Spleen (tissue), 11 donors: ENCODE results near the gene PGAP3. TPM values are rescaled to one million over a fixed set of nuclear protein-coding genes. Genes with fewer than 3 reads are reported as not detected.

ENCODE experiments used
- DNase-seq: peaks from one replicate; pipeline ENCODE4 v3.0.0-alpha.2; 2020
- H3K27ac ChIP-seq, 8 donors: fragments of 200-600 bp; sonication (generic) in 7 of 8; 1 replicate in 4 of 8; 2 replicates in 4 of 8; pipeline versions ENCODE4 v1.5.0 to v1.8.0; 2016 to 2021; ENCODE audit warnings: inconsistent platforms in 4 of 8, mild to moderate bottlenecking in 4 of 8, moderate library complexity in 1 of 8
- H3K27me3 ChIP-seq, 7 donors: fragments of 200-600 bp; sonication (generic) in 6 of 7; replicated peaks in 1 of 7; 1 replicate in 4 of 7; 2 replicates in 3 of 7; pipeline versions ENCODE4 v1.5.0 to v1.8.0; 2016 to 2021; ENCODE audit warnings: inconsistent platforms in 3 of 7, mild to moderate bottlenecking in 1 of 7
- H3K36me3 ChIP-seq, 6 donors: fragments of 200-600 bp; sonication (generic) in 5 of 6; 1 replicate in 4 of 6; 2 replicates in 2 of 6; pipeline versions ENCODE4 v1.5.0 to v1.8.0; 2016 to 2021; ENCODE audit warnings: inconsistent platforms in 2 of 6
- H3K4me1 ChIP-seq, 6 donors: fragments of 200-600 bp; sonication (generic) in 5 of 6; 1 replicate in 3 of 6; 2 replicates in 3 of 6; pipeline versions ENCODE4 v1.5.0 to v1.8.0; 2016 to 2021; ENCODE audit warnings: inconsistent platforms in 3 of 6
- H3K4me3 ChIP-seq, 8 donors: fragments of 200-600 bp; sonication (generic) in 7 of 8; 1 replicate in 4 of 8; 2 replicates in 4 of 8; pipeline versions ENCODE4 v1.5.0 to v1.8.0; 2016 to 2021; ENCODE audit warnings: inconsistent platforms in 4 of 8, mild to moderate bottlenecking in 4 of 8, moderate library complexity in 2 of 8
- H3K9me3 ChIP-seq, 8 donors: fragments of 200-600 bp; sonication (generic) in 7 of 8; 1 replicate in 4 of 8; 2 replicates in 4 of 8; pipeline versions ENCODE4 v1.5.0 to v1.8.0; 2016 to 2021; ENCODE audit warnings: inconsistent platforms in 4 of 8
- CTCF ChIP-seq, 11 experiments: fragments of 200-600 bp in 7 of 11; fragments of 450-650 bp in 4 of 11; sonication (generic) in 4 of 11; IDR thresholded peaks in 8 of 11; conservative IDR thresholded peaks in 3 of 11; 1 replicate in 7 of 11; 2 replicates in 4 of 11; pipeline versions ENCODE4 v1.4.0 to v1.8.0; 2016 to 2021; ENCODE audit warnings: antibody characterized with exemption in 11 of 11, inconsistent platforms in 4 of 11, mild to moderate bottlenecking in 1 of 11
- POLR2A ChIP-seq, 3 donors: fragments of 450-650 bp; IDR thresholded peaks; one replicate each; pipeline ENCODE4 v1.5.1; 2017; ENCODE audit warnings: antibody characterized with exemption in 3 of 3, mild to moderate bottlenecking in 1 of 3
- POLR2AphosphoS5 ChIP-seq, 3 donors: sonication (generic); formaldehyde crosslinking; IDR thresholded peaks; one replicate each; pipeline ENCODE4 v1.5.1; 2017; ENCODE audit warnings: antibody characterized with exemption in 3 of 3
- WGBS, 5 donors: extraction: QIAGEN DNeasy Blood & Tissue Kit in 3 of 5; methylation state at CpG; one replicate each; pipeline versions ENCODE4 v1.1.5 to v1.1.7; 2013 to 2018; 5-methylcytosine and 5-hydroxymethylcytosine counted together
- intact Hi-C: fragments of 100-400 bp; cut with DNase I; formaldehyde crosslinking; loops from one replicate; pipeline ENCODE4 v1.15.0; 2023; ENCODE audit warnings: low total_unique reads
- polyA plus RNA-seq, 3 donors: library from polyadenylated mRNA; stranded (reverse); fragments of 200-250 nt; gene quantifications; one replicate each; pipeline ENCODE4 v1.2.1, GENCODE V29; 2013
- total RNA-seq, 7 donors: library from RNA; depleted of rRNA in 3 of 7; stranded (reverse); fragments of >200 nt in 3 of 7; fragmentation: NEBNext Ultra II Directional in 4 of 7; extraction: Animal tissue kit (Norgen Biotek cat#: 25700) in 4 of 7; gene quantifications; one replicate each; pipeline versions ENCODE4 v1.1.0 to v1.2.1, GENCODE V29; 2016 to 2021
- donor health status: healthy with polysubstance abuse.
- donor health status: DM: no; HTN: no; CAD: no; lungs with moderate emphysema.
- donor health status: DM: no; HTN: no; CAD: no.
- donor health status: Bipolar disorder and iron deficiency.
- donor health status: healthy.
- donor health status: DM: no; HTN: no; CAD: no.
- donor health status: DM: yes; HTN: yes; CAD: no.

Gene PGAP3
- total and polyA plus RNA-seq, 10 donors = 11.5 to 27.4 (median 19.5) TPM

DNA sequence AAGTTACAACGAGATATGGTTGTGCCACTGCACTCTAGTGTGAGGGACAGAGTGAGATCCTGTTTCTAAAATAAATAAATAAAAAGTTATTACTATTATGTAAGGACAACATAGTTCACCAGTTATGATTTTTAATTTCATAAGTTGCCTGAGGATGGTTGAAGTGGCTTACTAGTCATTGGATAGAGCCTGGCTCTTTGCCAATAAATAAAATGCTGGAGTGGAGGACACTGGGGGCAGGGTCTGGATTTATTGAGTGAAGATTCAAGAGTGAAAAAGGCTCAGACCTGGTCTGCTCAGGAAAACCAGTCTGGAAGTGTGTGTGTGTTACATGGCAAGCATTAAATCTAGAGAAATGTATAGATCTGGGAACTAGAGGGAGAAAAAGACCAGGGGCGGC, 48.8 kb downstream of the PGAP3 start:
- DNase-seq = no peak
- Histone ChIP-seq H3K9me3 (no peaks in the 10 kb centered on the region), H3K27me3 (no peaks in the 10 kb centered on the region), H3K36me3 (peaks cover 0 to 4% (median 0%) of the 10 kb centered on the region in 6 donors), H3K27ac (no peak overlapping the region), H3K4me3 (no peak overlapping the region), H3K4me1 (peaks cover 55 to 95% (median 91%) of the 10 kb centered on the region in 6 donors)
- 76 to 89% (median 82%) methylated on average over 2 of the region's 2 CpGs for WGBS, 5 donors
- TF ChIP-seq CTCF (IDR thresholded peaks at IDR 0.05 in 8 of 11, conservative IDR thresholded peaks at IDR 0.05 in 3 of 11) (no peak), POLR2A (IDR thresholded peaks at IDR 0.05) (no peak), POLR2AphosphoS5 (IDR thresholded peaks at IDR 0.05) (no peak)
- intact Hi-C loops = no loop called here

DNA sequence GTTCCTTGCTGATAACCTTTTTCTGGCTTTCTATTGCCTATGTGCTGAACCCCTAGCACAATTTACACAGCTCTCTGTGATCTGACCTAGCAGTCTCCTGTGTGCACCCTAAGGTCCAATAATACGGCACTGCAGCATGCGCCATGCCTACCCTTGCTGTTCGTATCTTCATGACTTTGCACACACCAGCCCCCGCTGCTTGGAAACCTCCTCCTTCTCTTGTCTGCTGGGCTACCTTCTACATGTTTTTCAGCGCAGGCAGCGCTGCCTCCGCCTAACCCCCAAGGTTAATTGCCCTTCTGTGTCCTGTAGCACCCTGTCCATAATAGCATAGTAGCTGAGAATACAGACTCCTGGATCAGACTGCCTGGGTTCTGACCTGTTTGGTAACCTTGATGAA, 49.5 kb downstream of the PGAP3 start:
- intact Hi-C loops = no loop called here
- H3K27me3 ChIP-seq = no peaks in the 10 kb centered on the region
- peak overlapping the region in 2 of 8 donors; percentile 96 to 97 for H3K27ac ChIP-seq
- peaks cover 0 to 4% (median 0%) of the 10 kb centered on the region in 6 donors for H3K36me3 ChIP-seq
- no peaks in the 10 kb centered on the region for H3K9me3 ChIP-seq
- 89 to 92% (median 90%) methylated on average over 7 of the region's 7 CpGs for WGBS, 5 donors
- H3K4me1 ChIP-seq = peaks cover 55 to 90% (median 85%) of the 10 kb centered on the region in 6 donors
- DNase-seq = no peak
- TF ChIP-seq CTCF (IDR thresholded peaks at IDR 0.05 in 8 of 11, conservative IDR thresholded peaks at IDR 0.05 in 3 of 11) (no peak), POLR2AphosphoS5 (IDR thresholded peaks at IDR 0.05) (no peak), POLR2A (IDR thresholded peaks at IDR 0.05) (no peak)
- H3K4me3 ChIP-seq = peak overlapping the region in 5 of 8 donors; percentile 72 to 94 (median 86)

DNA sequence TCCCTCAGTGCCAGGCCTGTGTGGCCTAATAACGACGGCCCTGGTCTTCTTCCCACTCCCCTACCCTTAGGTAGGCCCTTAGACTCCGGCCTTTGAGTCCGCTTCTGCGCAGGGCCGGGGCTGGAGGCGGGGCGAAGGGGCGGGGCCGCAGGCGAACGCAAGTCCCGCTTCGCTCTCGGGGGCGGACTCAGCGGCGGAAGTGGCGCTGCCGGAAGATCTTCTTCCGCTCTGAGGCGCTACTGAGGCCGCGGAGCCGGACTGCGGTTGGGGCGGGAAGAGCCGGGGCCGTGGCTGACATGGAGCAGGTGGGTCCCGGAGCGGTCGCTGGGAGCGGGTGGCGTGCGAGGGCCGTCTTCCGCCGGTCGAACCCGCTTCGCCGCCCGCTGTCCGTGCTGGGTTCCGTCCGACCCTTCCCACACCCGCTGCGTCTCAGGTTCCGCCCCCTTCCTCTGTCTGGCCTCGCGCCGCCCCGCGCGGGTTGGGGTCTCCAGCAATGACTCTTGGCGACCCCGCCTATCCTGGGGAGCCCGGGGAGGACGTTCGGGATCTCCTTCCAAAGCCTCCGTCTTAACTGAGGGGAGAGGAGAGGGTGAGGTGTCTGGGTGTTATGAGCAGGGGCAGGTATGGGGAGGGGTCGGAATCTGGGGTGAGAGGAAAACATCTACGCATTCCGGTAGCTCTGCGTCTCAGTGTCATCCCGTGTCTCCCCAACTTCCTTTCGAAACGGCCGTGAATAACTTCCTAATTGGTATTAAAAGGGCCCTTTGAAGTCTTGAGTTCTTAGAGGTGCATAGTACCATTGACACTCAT, 50.7 kb downstream of the PGAP3 start, which contains the start of gene STARD3:
Gene STARD3, plus strand, starts transcription at position 218 of the 810 bp plus-strand sequence. CDS start 16,388 bp downstream, outside the sequence.
- H3K36me3 ChIP-seq = peaks cover 0 to 4% (median 0%) of the 10 kb centered on the region in 6 donors
- peak within 1 kb of the TSS; percentile 80 to 97 (median 93) for H3K27ac ChIP-seq
- peaks cover 0 to 6% (median 0%) of the 10 kb centered on the region in 7 donors for H3K27me3 ChIP-seq
- H3K4me3 ChIP-seq = peak within 1 kb of the TSS; percentile 72 to 94 (median 85)
- peak; percentile 99 for DNase-seq
- intact Hi-C loops = no loop called here
- TF ChIP-seq POLR2AphosphoS5 (IDR thresholded peaks at IDR 0.05) (peak; percentile 89 to 94 (median 92)), POLR2A (IDR thresholded peaks at IDR 0.05) (peak in 2 of 3 donors; percentile 13 to 20), CTCF (IDR thresholded peaks at IDR 0.05 in 8 of 11, conservative IDR thresholded peaks at IDR 0.05 in 3 of 11) (peak in 5 of 11 experiments; percentile 6 to 46 (median 34))
- WGBS, 5 donors = 0% methylated on average over 43 to 69 of the region's 69 CpGs
- H3K9me3 ChIP-seq = no peaks in the 10 kb centered on the region
- H3K4me1 ChIP-seq = peaks cover 51 to 78% (median 73%) of the 10 kb centered on the region in 6 donors

DNA sequence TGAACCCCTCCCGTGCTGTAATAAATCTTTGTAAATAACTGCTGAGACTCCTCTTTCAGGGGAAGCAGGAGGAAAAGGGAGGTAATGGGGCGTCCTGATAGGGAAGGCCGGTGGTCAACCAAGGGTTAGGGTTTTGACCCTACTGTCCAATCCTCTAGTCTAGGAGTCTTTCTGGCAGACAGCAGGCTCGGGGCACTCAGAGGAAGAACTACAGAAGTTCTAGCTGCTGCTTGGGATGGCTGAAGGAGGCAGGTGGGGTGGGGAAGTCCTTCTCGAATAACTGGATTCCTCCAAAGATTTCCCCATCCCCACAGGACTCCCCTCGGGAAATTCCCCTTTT, 51.3 kb downstream of the PGAP3 start:
- WGBS, 5 donors = 11 to 20% (median 18%) methylated on average over 6 of the region's 6 CpGs
- peaks cover 0 to 4% (median 0%) of the 10 kb centered on the region in 6 donors for H3K36me3 ChIP-seq
- H3K4me3 ChIP-seq = peak overlapping the region; percentile 72 to 94 (median 85)
- no peak for DNase-seq
- peak overlapping the region; percentile 80 to 97 (median 93) for H3K27ac ChIP-seq
- no peak for TF ChIP-seq CTCF (IDR thresholded peaks at IDR 0.05 in 8 of 11, conservative IDR thresholded peaks at IDR 0.05 in 3 of 11)
- TF ChIP-seq POLR2AphosphoS5 (IDR thresholded peaks at IDR 0.05) = no peak
- intact Hi-C loops = no loop called here
- H3K4me1 ChIP-seq = peaks cover 45 to 72% (median 68%) of the 10 kb centered on the region in 6 donors
- H3K27me3 ChIP-seq = peaks cover 0 to 11% (median 0%) of the 10 kb centered on the region in 7 donors
- no peaks in the 10 kb centered on the region for H3K9me3 ChIP-seq
